ENCODE measurements around the gene LRRC56. TPM values are rescaled to one million over a fixed set of nuclear protein-coding genes. Genes with fewer than 3 reads are reported as not detected.
A peak's percentile ranks its signal among the peaks of the same experiment; 100 is the strongest.

The LRRC56 gene
- total and polyA plus RNA-seq, 2 of the 13 experiments (the other 11 are each of a cell fraction or from before 2014, with no cell fraction given) = 0.11 to 0.29 TPM

- TF ChIP-seq IRF1 (CRISPR knock-in tag; IDR thresholded peaks at IDR 0.05; ENCODE audit: low read depth) (no peak), RNF2 (conservative IDR thresholded peaks at IDR 0.05; ENCODE audit: low read depth) (no peak), MXI1 (IDR thresholded peaks at IDR 0.05; ENCODE audit: borderline replicate concordance, low read depth, low read length) (no peak), TP53 (CRISPR knock-in tag; conservative IDR thresholded peaks at IDR 0.05) (no peak), BORCS8-MEF2B (CRISPR knock-in tag; IDR thresholded peaks at IDR 0.05) (no peak), SP2 (CRISPR knock-in tag; IDR thresholded peaks at IDR 0.05) (no peak), NFKB2 (CRISPR knock-in tag; IDR thresholded peaks at IDR 0.05; ENCODE audit: borderline replicate concordance) (no peak), HNF4A (CRISPR knock-in tag; IDR thresholded peaks at IDR 0.05) (no peak), GTF2F1 (IDR thresholded peaks at IDR 0.05; ENCODE audit: low read length) (no peak), ZNF83 (CRISPR knock-in tag; IDR thresholded peaks at IDR 0.05; ENCODE audit: borderline replicate concordance) (no peak), PHB2 (IDR thresholded peaks at IDR 0.05; ENCODE audit: partially characterized antibody) (no peak), THAP7 (CRISPR knock-in tag; IDR thresholded peaks at IDR 0.05) (no peak), ZFP82 (CRISPR knock-in tag; IDR thresholded peaks at IDR 0.05; ENCODE audit: borderline replicate concordance) (no peak), BRD4 (CRISPR knock-in tag; IDR thresholded peaks at IDR 0.05) (no peak), NAIF1 (CRISPR knock-in tag; IDR thresholded peaks at IDR 0.05; ENCODE audit: borderline replicate concordance) (no peak), CAMTA2 (CRISPR knock-in tag; IDR thresholded peaks at IDR 0.05; ENCODE audit: borderline replicate concordance) (no peak), CBFB (CRISPR knock-in tag; IDR thresholded peaks at IDR 0.05) (0 out of 2 replicates have a peak, but pooled peaks have one; percentile 29), ZC3H4 (CRISPR knock-in tag; IDR thresholded peaks at IDR 0.05; ENCODE audit: borderline replicate concordance) (no peak), ZFP90 (CRISPR knock-in tag; IDR thresholded peaks at IDR 0.05; ENCODE audit: borderline replicate concordance) (no peak), GZF1 (CRISPR knock-in tag; IDR thresholded peaks at IDR 0.05) (no peak), RCOR2 (CRISPR knock-in tag; IDR thresholded peaks at IDR 0.05) (no peak), TMF1 (CRISPR knock-in tag; IDR thresholded peaks at IDR 0.05; ENCODE audit: low read depth) (no peak), SKI (IDR thresholded peaks at IDR 0.05; ENCODE audit: partially characterized antibody) (no peak), ETV5 (CRISPR knock-in tag; IDR thresholded peaks at IDR 0.05; ENCODE audit: borderline replicate concordance) (no peak), E2F2 (CRISPR knock-in tag; IDR thresholded peaks at IDR 0.05; ENCODE audit: borderline replicate concordance) (no peak), ZNF576 (CRISPR knock-in tag; IDR thresholded peaks at IDR 0.05) (no peak), GRHL1 (CRISPR knock-in tag; conservative IDR thresholded peaks at IDR 0.05) (no peak)
These were observed 16.0 kb downstream of the LRRC56 start (continued) for GRCh38 chr11:553083-553987.
